ENCODE data around the gene RNU2-1.
"Not testable (repeated sequence)": the region's sequence is repeated elsewhere in the genome, so short reads cannot be mapped to it uniquely, and the experiment has no call there.

Gene RNU2-1

DNA sequence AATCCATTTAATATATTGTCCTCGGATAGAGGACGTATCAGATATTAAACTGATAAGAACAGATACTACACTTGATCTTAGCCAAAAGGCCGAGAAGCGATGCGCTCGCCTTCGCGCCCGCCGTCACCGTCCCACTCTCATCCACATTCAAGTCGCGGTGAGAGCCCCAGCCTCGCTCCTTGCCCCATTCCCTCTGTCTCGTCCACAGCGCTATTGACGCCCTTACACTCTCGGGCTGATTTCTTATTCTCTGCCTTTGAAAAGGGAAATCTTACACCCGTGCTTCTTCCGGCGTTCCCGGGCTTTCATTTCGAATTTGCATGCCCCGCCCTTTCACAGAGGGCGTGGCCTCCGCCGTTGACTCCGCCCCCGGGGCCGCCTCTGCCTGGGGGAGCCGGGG, at the start of gene RNU2-1:
Gene RNU2-1, minus strand, starts transcription at position 101 of the 400 bp plus-strand sequence.
- not testable (repeated sequence) for DNase-seq

- not testable (repeated sequence) for DNase-seq
Observed at GRCh38 chr17:43272914-43273313, 39.1 kb upstream of the RNU2-1 start.

GRCh38 chr17:43272483-43272882, 38.7 kb upstream of the RNU2-1 start:
- not testable (repeated sequence) for DNase-seq

DNA sequence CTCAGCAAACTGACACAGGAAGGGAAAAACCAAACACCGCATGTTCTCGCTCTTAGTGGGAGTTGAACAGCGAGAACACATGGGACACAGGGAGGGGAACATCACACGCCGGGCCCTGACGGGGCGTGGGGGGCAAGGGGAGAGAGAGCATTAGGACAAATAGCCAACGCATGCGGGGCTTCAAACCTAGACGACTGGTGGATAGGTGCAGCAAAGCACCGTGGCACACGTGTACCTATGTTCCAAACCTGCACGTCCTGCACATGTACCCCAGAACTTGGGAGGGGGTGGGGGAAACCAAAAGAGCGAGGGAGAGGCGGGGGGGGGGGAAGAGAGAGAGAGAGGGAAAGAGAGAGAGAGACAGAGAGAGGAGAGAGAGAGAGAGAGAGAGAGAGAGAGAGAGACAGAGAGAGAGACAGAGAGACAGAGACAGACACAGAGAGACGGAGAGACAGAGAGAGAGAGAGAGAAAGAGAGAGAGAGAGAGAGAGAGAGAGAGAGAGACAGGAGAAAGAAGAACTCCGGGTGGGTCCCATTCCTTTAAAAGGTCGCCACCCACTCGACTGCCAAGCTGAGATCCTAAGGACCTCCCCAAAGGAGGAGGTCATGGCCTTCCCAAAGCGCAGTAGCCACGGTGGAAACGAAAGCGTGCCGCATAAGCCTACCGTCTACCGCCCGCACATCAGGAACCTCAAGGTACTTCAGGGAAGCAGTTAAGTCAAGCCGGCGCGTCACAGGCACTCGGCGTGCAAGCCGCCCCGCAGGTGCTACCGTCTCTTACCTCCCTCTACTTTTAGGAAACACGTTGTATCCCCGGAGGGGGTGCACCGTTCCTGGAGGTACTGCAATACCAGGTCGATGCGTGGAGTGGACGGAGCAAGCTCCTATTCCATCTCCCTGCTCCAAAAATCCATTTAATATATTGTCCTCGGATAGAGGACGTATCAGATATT, 37.1 kb upstream of the RNU2-1 start:
- DNase-seq = not testable (repeated sequence)

GRCh38 chr17:43246456-43246855, 12.7 kb upstream of the RNU2-1 start:
- DNase-seq = not testable (repeated sequence)

DNA sequence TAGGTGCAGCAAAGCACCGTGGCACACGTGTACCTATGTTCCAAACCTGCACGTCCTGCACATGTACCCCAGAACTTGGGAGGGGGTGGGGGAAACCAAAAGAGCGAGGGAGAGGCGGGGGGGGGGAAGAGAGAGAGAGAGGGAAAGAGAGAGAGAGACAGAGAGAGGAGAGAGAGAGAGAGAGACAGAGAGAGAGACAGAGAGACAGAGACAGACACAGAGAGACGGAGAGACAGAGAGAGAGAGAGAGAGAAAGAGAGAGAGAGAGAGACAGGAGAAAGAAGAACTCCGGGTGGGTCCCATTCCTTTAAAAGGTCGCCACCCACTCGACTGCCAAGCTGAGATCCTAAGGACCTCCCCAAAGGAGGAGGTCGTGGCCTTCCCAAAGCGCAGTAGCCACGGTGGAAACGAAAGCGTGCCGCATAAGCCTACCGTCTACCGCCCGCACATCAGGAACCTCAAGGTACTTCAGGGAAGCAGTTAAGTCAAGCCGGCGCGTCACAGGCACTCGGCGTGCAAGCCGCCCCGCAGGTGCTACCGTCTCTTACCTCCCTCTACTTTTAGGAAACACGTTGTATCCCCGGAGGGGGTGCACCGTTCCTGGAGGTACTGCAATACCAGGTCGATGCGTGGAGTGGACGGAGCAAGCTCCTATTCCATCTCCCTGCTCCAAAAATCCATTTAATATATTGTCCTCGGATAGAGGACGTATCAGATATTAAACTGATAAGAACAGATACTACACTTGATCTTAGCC, 7.0 kb upstream of the RNU2-1 start:
- not testable (repeated sequence) for DNase-seq

DNA sequence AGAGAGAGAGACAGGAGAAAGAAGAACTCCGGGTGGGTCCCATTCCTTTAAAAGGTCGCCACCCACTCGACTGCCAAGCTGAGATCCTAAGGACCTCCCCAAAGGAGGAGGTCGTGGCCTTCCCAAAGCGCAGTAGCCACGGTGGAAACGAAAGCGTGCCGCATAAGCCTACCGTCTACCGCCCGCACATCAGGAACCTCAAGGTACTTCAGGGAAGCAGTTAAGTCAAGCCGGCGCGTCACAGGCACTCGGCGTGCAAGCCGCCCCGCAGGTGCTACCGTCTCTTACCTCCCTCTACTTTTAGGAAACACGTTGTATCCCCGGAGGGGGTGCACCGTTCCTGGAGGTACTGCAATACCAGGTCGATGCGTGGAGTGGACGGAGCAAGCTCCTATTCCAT, 5.8 kb upstream of the RNU2-1 start:
- DNase-seq = not testable (repeated sequence)

DNA sequence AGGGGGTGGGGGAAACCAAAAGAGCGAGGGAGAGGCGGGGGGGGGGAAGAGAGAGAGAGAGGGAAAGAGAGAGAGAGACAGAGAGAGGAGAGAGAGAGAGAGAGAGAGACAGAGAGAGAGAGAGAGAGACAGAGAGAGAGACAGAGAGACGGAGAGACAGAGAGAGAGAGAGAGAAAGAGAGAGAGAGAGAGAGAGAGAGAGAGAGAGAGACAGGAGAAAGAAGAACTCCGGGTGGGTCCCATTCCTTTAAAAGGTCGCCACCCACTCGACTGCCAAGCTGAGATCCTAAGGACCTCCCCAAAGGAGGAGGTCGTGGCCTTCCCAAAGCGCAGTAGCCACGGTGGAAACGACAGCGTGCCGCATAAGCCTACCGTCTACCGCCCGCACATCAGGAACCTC, 514 bp downstream of the RNU2-1 start:
- DNase-seq = not testable (repeated sequence)

- DNase-seq = not testable (repeated sequence)
Observed at GRCh38 chr17:43232021-43232699, 1.6 kb downstream of the RNU2-1 start.

GRCh38 chr17:43231205-43232020, 2.4 kb downstream of the RNU2-1 start:
- not testable (repeated sequence) for DNase-seq

- DNase-seq = not testable (repeated sequence)
Observed at GRCh38 chr17:43228020-43228782, 5.6 kb downstream of the RNU2-1 start, which contains the start of gene CCDC200. CCDC200 (minus strand) TSS chr17:43228623; CDS start chr17:43228554, 69 bp downstream.

DNA sequence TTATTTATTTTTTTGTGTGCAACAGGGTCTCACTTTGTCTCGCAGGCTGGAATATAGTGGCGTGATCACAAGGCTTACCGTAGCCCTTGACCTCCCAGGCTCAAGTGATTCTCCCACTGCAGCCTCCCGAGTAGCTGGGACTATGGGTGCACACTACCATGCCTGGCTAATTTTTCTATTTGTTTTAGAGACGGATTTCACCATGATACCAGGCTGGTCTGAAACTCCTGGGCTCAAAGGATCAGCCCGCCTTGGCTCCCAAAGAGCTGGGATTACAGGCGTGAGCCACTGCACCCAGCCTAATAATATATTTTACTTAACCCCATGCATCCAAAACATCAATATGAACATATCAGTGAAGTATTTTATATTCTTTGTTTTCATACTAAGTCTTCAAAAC, 7.4 kb downstream of the RNU2-1 start:
- DNase-seq = no peak

- DNase-seq = no peak
Observed at GRCh38 chr17:43224146-43224705, 9.6 kb downstream of the RNU2-1 start.

GRCh38 chr17:43220511-43221125, 13.2 kb downstream of the RNU2-1 start:
- no peak for DNase-seq

DNA sequence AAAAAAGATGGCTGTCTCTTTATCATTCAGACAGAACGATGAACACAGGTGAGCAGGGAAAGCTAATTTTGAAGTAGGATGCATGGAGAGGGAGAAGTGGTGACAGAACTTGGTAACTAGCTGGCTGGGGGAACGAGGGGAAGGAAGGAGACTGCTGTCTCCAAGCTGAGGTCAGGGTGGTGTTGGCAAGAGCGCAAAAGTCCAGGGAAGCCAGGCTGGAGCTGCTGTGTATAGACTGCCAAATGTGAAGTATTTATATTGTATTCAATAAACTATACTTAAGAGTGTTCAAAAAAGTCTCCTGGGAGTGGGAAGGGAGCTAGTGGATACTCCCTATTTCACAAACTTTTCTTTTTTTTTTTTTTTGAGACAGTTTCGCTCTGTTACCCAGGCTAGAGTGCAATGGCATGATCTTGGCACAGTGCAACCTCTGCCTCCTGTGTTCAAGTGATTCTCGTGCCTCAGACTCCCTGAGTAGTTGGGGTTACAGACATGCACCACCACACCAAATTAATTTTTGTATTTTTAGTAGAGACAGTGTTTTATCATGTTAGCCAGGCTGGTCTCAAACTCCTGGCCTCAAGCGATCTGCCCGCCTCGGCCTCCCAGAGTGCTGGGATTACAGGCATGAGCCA, 13.9 kb downstream of the RNU2-1 start:
- DNase-seq = no peak

GRCh38 chr17:43219001-43219400, 14.8 kb downstream of the RNU2-1 start:
- no peak for DNase-seq

DNA sequence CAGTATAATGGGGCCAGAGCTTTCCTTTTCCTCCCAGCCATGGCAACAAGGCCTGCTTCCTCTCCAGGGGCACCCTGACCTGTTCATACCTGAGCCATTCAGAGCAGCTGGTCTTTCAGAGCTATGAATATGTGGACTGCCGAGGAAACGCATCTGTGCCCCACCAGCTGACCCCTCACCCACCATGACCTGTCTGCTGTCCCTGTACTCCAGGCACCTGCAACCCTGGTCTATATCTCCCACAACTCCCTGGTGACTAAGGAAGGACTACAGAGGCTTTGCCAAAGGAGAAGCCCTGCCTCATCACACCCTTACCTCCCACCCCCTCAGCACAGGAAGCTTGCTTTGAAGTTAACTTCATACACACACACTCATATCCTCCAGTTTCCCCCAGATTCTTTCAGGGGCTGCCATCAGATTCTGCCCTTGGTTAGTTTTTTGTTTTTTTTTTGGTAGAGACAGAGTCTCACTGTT, 16.1 kb downstream of the RNU2-1 start:
- DNase-seq = no peak

DNA sequence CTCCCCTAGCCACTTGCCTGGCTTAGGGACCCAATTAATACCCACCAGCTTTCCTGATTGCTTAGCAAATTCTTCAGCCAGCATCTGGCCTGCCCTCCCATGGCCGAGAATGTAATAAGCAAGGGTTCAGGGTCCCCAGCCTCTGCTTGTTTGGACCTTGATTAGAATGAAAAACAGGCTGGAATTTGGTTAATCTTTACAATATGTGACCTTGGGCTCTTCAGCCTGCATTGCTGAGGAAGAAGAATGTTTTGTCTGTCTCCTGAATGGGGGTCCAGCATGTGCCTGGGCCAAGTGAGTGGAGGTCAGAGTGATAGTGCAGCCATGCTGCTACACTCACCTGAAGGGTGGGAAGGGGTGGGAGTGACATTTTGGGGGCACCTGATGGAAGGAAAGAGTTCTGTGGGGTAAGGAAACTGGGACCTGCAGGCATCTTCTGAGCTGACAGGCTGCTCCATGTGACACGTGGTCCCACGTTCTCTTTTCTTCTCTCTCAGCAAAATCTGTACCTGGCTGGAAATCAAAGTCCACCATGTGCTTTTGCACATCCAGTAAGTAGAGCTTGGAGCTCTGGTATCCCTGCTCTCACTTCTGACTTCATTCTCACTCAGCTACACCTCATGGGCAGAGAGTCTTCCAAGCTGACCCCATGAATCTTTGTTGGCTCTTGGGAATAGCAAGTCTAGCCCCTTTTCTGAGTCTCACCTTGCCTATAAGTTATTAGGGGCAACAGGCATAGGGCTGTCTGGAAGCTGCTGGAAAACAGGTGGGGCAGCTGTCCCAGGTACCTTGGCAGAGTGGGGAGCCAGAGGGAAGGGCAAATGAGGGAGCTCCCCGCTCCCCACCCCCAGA, 16.8 kb downstream of the RNU2-1 start:
- no peak for DNase-seq

DNA sequence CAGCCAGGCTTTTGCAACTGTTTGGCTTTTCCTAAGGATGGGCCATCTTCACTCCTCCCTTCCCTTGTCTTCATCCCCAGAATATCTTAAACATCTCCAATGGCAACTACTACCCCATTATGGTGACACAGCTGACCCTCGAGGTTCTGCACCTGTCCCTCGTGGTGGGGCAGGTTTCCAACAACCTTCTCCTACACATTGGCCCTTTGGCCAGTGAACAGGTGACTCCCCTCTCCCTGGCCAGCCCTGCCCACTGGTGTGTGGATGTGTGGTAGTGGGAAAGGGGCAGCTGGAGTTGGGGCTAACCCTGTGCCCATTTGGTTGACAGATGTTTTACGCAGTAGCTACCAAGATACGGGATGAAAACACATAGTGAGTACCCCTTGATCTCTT, 17.4 kb downstream of the RNU2-1 start:
- no peak for DNase-seq
